ENCODE data around the gene ISL1.

- TF ChIP-seq CTCF (conservative IDR thresholded peaks at IDR 0.05; ENCODE audit: low read depth, low read length) (no peak), EZH2 (IDR thresholded peaks at IDR 0.05; ENCODE audit: borderline replicate concordance, low read depth, low read length, poor library complexity, severe bottlenecking) (no peak)
Measured at GRCh38 chr5:51398875-51399642, 15.8 kb downstream of the ISL1 start.
